SK-N-SH (cell line): ENCODE data around the gene TIAM2. TPM values are rescaled to one million over a fixed set of nuclear protein-coding genes. Genes with fewer than 3 reads are reported as not detected.

Experiments used
- CTCF ChIA-PET: fragments of 300-600, 350-600 bp; formaldehyde crosslinking; extraction: SDS; loops from one replicate; lab custom pipeline; 2021; lab: Yijun Ruan, JAX
- POLR2A ChIA-PET: fragments of 350-600 bp; sonication (Branson Sonifier 250); formaldehyde crosslinking; extraction: SDS; loops from one replicate; lab custom pipeline; 2020; ENCODE audit warnings: antibody characterized with exemption, inconsistent platforms; lab: Yijun Ruan, JAX
- DNase-seq: peaks from one replicate; pipeline ENCODE4 v3.0.0; 2012
- H2AFZ ChIP-seq: fragments of 200-600 bp; sonication (generic); 2 replicates; pipeline ENCODE4 v1.8.1; 2016; ENCODE audit warnings: antibody characterized with exemption, mild to moderate bottlenecking, low read depth
- H3F3A ChIP-seq: fragments of 200-600 bp; sonication (generic); replicated peaks from 2 replicates; pipeline ENCODE3; 2016; ENCODE audit warnings: antibody characterized with exemption, mild to moderate bottlenecking; ENCODE audit not compliant: insufficient read depth
- H3K27ac ChIP-seq, 2 experiments: fragments of 200-500 bp in 1 of 2; fragments of 200-600 bp in 1 of 2; sonication (Bioruptor generic) in 1 of 2; sonication (generic), shearing (Covaris generic) in 1 of 2; 2 replicates each; pipeline versions ENCODE4 v1.5.1 to v1.6.1; 2014 to 2016; ENCODE audit warnings: low read depth in 2 of 2, inconsistent platforms in 1 of 2, low read length in 1 of 2, mild to moderate bottlenecking in 1 of 2, mixed read lengths in 1 of 2
- H3K27me3 ChIP-seq: fragments of 200-600 bp; sonication (generic), shearing (Covaris generic); 2 replicates; pipeline ENCODE4 v1.6.1; 2016; ENCODE audit warnings: mixed run types; ENCODE audit not compliant: insufficient read depth
- H3K36me3 ChIP-seq, 2 experiments: fragments of 200-500 bp in 1 of 2; fragments of 200-600 bp in 1 of 2; sonication (Bioruptor generic) in 1 of 2; sonication (generic) in 1 of 2; replicated peaks in 1 of 2; 2 replicates each; pipeline versions ENCODE3 to v1.5.1; 2014 to 2016; ENCODE audit warnings: low read length in 1 of 2, mild to moderate bottlenecking in 1 of 2; ENCODE audit not compliant: insufficient read depth in 2 of 2, control insufficient read depth in 1 of 2
- H3K4me1 ChIP-seq, 2 experiments: fragments of 200-500 bp in 1 of 2; fragments of 200-600 bp in 1 of 2; sonication (Bioruptor generic) in 1 of 2; sonication (generic), shearing (Covaris generic) in 1 of 2; 2 replicates each; pipeline versions ENCODE4 v1.5.1 to v1.6.1; 2014 to 2016; ENCODE audit warnings: low read depth in 1 of 2, low read length in 1 of 2, mixed run types in 1 of 2; ENCODE audit not compliant: insufficient read depth in 2 of 2, control insufficient read depth in 1 of 2
- H3K4me2 ChIP-seq: fragments of 200-600 bp; sonication (generic), shearing (Covaris generic); 2 replicates; pipeline ENCODE4 v1.6.1; 2017; ENCODE audit warnings: mixed run types
- H3K4me3 ChIP-seq, 2 experiments: fragments of 200-500 bp in 1 of 2; fragments of 200-600 bp in 1 of 2; sonication (Bioruptor generic) in 1 of 2; sonication (generic), shearing (Covaris generic) in 1 of 2; 2 replicates each; pipeline versions ENCODE4 v1.5.1 to v1.8.1; 2014 to 2016; ENCODE audit warnings: low read depth in 2 of 2, inconsistent platforms in 1 of 2, low read length in 1 of 2, mild to moderate bottlenecking in 1 of 2, mixed read lengths in 1 of 2, moderate library complexity in 1 of 2
- H3K79me2 ChIP-seq: fragments of 200-600 bp; sonication (generic); 2 replicates; pipeline ENCODE4 v1.8.1; 2017; ENCODE audit warnings: mild to moderate bottlenecking; ENCODE audit not compliant: insufficient read depth
- H3K9ac ChIP-seq: fragments of 200-600 bp; sonication (generic); 2 replicates; pipeline ENCODE4 v1.6.1; 2017; ENCODE audit warnings: mixed run types
- H3K9me2 ChIP-seq: fragments of 200-600 bp; sonication (generic); 2 replicates; pipeline ENCODE4 v1.6.1; 2017; ENCODE audit warnings: mixed run types
- H3K9me3 ChIP-seq: fragments of 200-600 bp; sonication (generic); 2 replicates; pipeline ENCODE4 v1.6.1; 2017; ENCODE audit warnings: mixed run types, mild to moderate bottlenecking, moderate library complexity
- H4K20me1 ChIP-seq: fragments of 200-600 bp; sonication (generic); 2 replicates; pipeline ENCODE4 v1.6.1; 2017; ENCODE audit warnings: mild to moderate bottlenecking, mixed run types; ENCODE audit not compliant: insufficient read depth
- FOSL2 ChIP-seq: IDR thresholded peaks from 2 replicates; pipeline ENCODE4 v1.4.0; 2012; ENCODE audit warnings: low read depth, mild to moderate bottlenecking, moderate library complexity, borderline replicate concordance
- GABPA ChIP-seq: IDR thresholded peaks from 2 replicates; pipeline ENCODE4 v1.4.0; 2012; ENCODE audit warnings: low read depth, mild to moderate bottlenecking
- GATA2 ChIP-seq: sonication (generic); formaldehyde crosslinking; IDR thresholded peaks from 2 replicates; pipeline ENCODE4 v1.5.0; 2020; ENCODE audit warnings: mild to moderate bottlenecking, missing genetic modification reagents
- IRF3 ChIP-seq: fragments of 150-350 bp; IDR thresholded peaks from 2 replicates; pipeline ENCODE4 v1.6.1; 2016; ENCODE audit warnings: mild to moderate bottlenecking, low read depth, low read length
- JUND ChIP-seq: IDR thresholded peaks from 2 replicates; pipeline ENCODE4 v1.4.0; 2012
- MAX ChIP-seq: IDR thresholded peaks from 2 replicates; pipeline ENCODE4 v1.4.0; 2012; ENCODE audit warnings: low read depth
- MEF2A ChIP-seq: IDR thresholded peaks from 2 replicates; pipeline ENCODE4 v1.4.0; 2012; ENCODE audit warnings: low read depth, borderline replicate concordance
- NFIC ChIP-seq: IDR thresholded peaks from 2 replicates; pipeline ENCODE4 v1.4.0; 2012; ENCODE audit warnings: borderline replicate concordance
- NRF1 ChIP-seq: IDR thresholded peaks from 2 replicates; pipeline ENCODE4 v1.6.1; 2012; ENCODE audit warnings: low read depth, mild to moderate bottlenecking, low read length
- PBX3 ChIP-seq: IDR thresholded peaks from 2 replicates; pipeline ENCODE4; 2012
- RAD21 ChIP-seq: IDR thresholded peaks from 2 replicates; pipeline ENCODE4 v1.6.1; 2012; ENCODE audit warnings: mild to moderate bottlenecking, low read length
- SIN3A ChIP-seq: IDR thresholded peaks from 2 replicates; pipeline ENCODE4 v1.6.1; 2012; ENCODE audit warnings: low read depth, mild to moderate bottlenecking, low read length, moderate library complexity, borderline replicate concordance
- SMC3 ChIP-seq: IDR thresholded peaks from 2 replicates; pipeline ENCODE4 v1.6.1; 2012; ENCODE audit warnings: low read depth, low read length, improper control_type of control experiment
- TCF12 ChIP-seq: IDR thresholded peaks from 2 replicates; pipeline ENCODE4 v1.4.0; 2012
- TEAD4 ChIP-seq: IDR thresholded peaks from 2 replicates; pipeline ENCODE4 v1.4.0; 2012; ENCODE audit warnings: mild to moderate bottlenecking, borderline replicate concordance; ENCODE audit not compliant: insufficient read depth
- USF1 ChIP-seq: IDR thresholded peaks from 2 replicates; pipeline ENCODE4 v1.4.0; 2012; ENCODE audit warnings: low read depth, borderline replicate concordance
- USF2 ChIP-seq: fragments of 150-350 bp; IDR thresholded peaks from 2 replicates; pipeline ENCODE4 v1.6.1; 2017; ENCODE audit warnings: antibody characterized with exemption, low read length, low read depth, borderline replicate concordance
- YY1 ChIP-seq: IDR thresholded peaks from 2 replicates; pipeline ENCODE4 v1.4.0; 2012; ENCODE audit warnings: low read depth, mild to moderate bottlenecking
- WGBS: methylation state at CpG from one replicate; pipeline ENCODE4 v1.1.6; 2017; ENCODE audit warnings: low lambda C conversion rate; 5-methylcytosine and 5-hydroxymethylcytosine counted together
- polyA plus RNA-seq, 3 experiments: library from polyadenylated mRNA; depleted of rRNA; stranded (reverse); fragments of >200 nt; gene quantifications; 2 replicates each; pipeline ENCODE4 v1.2.3, GENCODE V29; 2012

The TIAM2 gene
- polyA plus RNA-seq, 1 of the 3 experiments (the other 2 are of a cell fraction): 13.6 TPM

- Histone ChIP-seq H3K4me1 (peaks cover 31 to 45% of the 10 kb centered on the region in 2 experiments), H3K36me3 (peaks cover 3 to 7% of the 10 kb centered on the region in 2 experiments), H3K9me3 (no peaks in the 10 kb centered on the region), H3F3A (peaks cover 30% of the 10 kb centered on the region), H4K20me1 (no peaks in the 10 kb centered on the region), H3K27me3 (no peaks in the 10 kb centered on the region), H3K4me3 (no peak overlapping the region), H2AFZ (no peak overlapping the region; the same call in 1 of the 2 replicates), H3K27ac (peak overlapping the region; percentile 53 to 93), H3K9ac (peak overlapping the region; percentile 45; the same call in 1 of the 2 replicates), H3K4me2 (no peak overlapping the region), H3K9me2 (no peaks in the 10 kb centered on the region), H3K79me2 (no peaks in the 10 kb centered on the region)
- CTCF ChIA-PET: interaction anchor here (0.7 to 1.7 kb wide), 4 partner anchors 8 to 334 kb away, joined by 3 to 8 read pairs (median 6); no protein-coding TSS in a partner anchor
- POLR2A ChIA-PET: no interaction called here
- TF ChIP-seq USF1 (no peak), USF2 (no peak), SMC3 (no peak), YY1 (no peak), SIN3A (no peak), MAX (no peak), TCF12 (no peak), JUND (no peak)
- WGBS: 79% methylated on average over 6 of the region's 6 CpGs
- no peak for DNase-seq
Observed at GRCh38 chr6:155185544-155185943, 190.4 kb downstream of the TIAM2 start.

- Histone ChIP-seq H3K4me2 (0 out of 2 replicates have a peak overlapping the region, but pooled peaks have one; percentile 41), H3K9ac (peak overlapping the region; percentile 45; the same call in 1 of the 2 replicates)
Observed at GRCh38 chr6:155186052-155186658, 191.0 kb downstream of the TIAM2 start.

More at GRCh38 chr6:155186052-155186658, 191.0 kb downstream of the TIAM2 start:
- POLR2A ChIA-PET: no interaction called here
- WGBS: 81% methylated on average over 5 of the region's 6 CpGs
- Histone ChIP-seq H3K9me3 (no peaks in the 10 kb centered on the region), H3K27me3 (no peaks in the 10 kb centered on the region), H3K4me3 (no peak overlapping the region), H3K36me3 (peaks cover under 1 to 7% of the 10 kb centered on the region in 2 experiments), H2AFZ (no peak overlapping the region), H4K20me1 (no peaks in the 10 kb centered on the region), H3K27ac (peak overlapping the region; percentile 53 to 93), H3K9me2 (no peaks in the 10 kb centered on the region)
- TF ChIP-seq RAD21 (no peak), NRF1 (no peak), MEF2A (no peak), FOSL2 (no peak), SIN3A (no peak), PBX3 (no peak), GABPA (no peak), GATA2 (CRISPR knock-in tag) (no peak), TEAD4 (no peak), IRF3 (no peak), NFIC (no peak), MAX (no peak)
- TF ChIP-seq, all 33 proteins: peak for 0
- no peak for DNase-seq
- peaks cover 31 to 46% of the 10 kb centered on the region in 2 experiments for H3K4me1 ChIP-seq
- H3K79me2 ChIP-seq: no peaks in the 10 kb centered on the region
- H3F3A ChIP-seq: peaks cover 30% of the 10 kb centered on the region
- CTCF ChIA-PET: interaction anchor here (1.1 to 1.7 kb wide), 3 partner anchors 9 to 258 kb away, joined by 5 to 8 read pairs (median 6); no protein-coding TSS in a partner anchor
